AG09309 (cell line): ENCODE measurements around the gene CST8.

Experiments
- DNase-seq: peaks from one replicate; pipeline ENCODE4 v3.0.0-alpha.2; 2010; ENCODE audit warnings: low read depth
- H3K4me3 ChIP-seq: 2 replicates; pipeline ENCODE4 v1.5.1; 2011; ENCODE audit warnings: mild to moderate bottlenecking, low read depth, low read length, moderate library complexity; ENCODE audit not compliant: control insufficient read depth
- CTCF ChIP-seq: IDR thresholded peaks from 2 replicates; pipeline ENCODE4 v1.5.1; 2011; ENCODE audit warnings: mild to moderate bottlenecking, low read depth, low read length, inconsistent platforms; ENCODE audit not compliant: insufficient read depth, control insufficient read depth; ENCODE audit errors: missing control alignments

Gene CST8

GRCh38 chr20:23488470-23488869, 2.4 kb upstream of the CST8 start:
- TF ChIP-seq CTCF: no peak
- no peak for DNase-seq
- H3K4me3 ChIP-seq: no peak overlapping the region

GRCh38 chr20:23488996-23489395, 1.9 kb upstream of the CST8 start:
- no peak overlapping the region for H3K4me3 ChIP-seq
- TF ChIP-seq CTCF: no peak
- no peak for DNase-seq

GRCh38 chr20:23492292-23492691, 1.4 kb downstream of the CST8 start:
- H3K4me3 ChIP-seq: no peak overlapping the region
- DNase-seq: no peak
- TF ChIP-seq CTCF: no peak

- DNase-seq: no peak
- H3K4me3 ChIP-seq: no peak overlapping the region
- no peak for TF ChIP-seq CTCF
These were observed 2.4 kb downstream of the CST8 start for GRCh38 chr20:23493172-23493772.

- no peak for DNase-seq
- no peak overlapping the region for H3K4me3 ChIP-seq
- TF ChIP-seq CTCF: no peak
These were observed 6.6 kb downstream of the CST8 start for GRCh38 chr20:23497536-23497935.

GRCh38 chr20:23501926-23502325, 11.0 kb downstream of the CST8 start:
- H3K4me3 ChIP-seq: no peak overlapping the region
- no peak for TF ChIP-seq CTCF
- no peak for DNase-seq

- no peak overlapping the region for H3K4me3 ChIP-seq
- DNase-seq: no peak
- no peak for TF ChIP-seq CTCF
These were observed 12.7 kb downstream of the CST8 start for GRCh38 chr20:23503649-23504048.
